Fibroblast of mammary gland (primary cell): ENCODE data around the gene C11orf24.

ENCODE experiments used
- DNase-seq: peaks from one replicate; pipeline ENCODE4 v3.0.0-alpha.2; 2010; ENCODE audit warnings: low read depth
- H3K4me3 ChIP-seq: 2 replicates; pipeline ENCODE4 v1.5.1; 2011; ENCODE audit warnings: low read depth, mild to moderate bottlenecking, low read length, moderate library complexity; ENCODE audit not compliant: control insufficient read depth
- CTCF ChIP-seq: conservative IDR thresholded peaks from 2 replicates; pipeline ENCODE4 v1.5.1; 2011; ENCODE audit warnings: low read depth, low read length, inconsistent platforms; ENCODE audit not compliant: control insufficient read depth, insufficient read depth

Gene C11orf24

GRCh38 chr11:68271781-68272608 is at the start of gene C11orf24:
Gene C11orf24 (minus strand): TSS chr11:68271973. CDS start chr11:68263767, 8,206 bp downstream.
- H3K4me3 ChIP-seq: peak within 1 kb of the TSS; percentile 92
- peak; percentile 82 for DNase-seq
- TF ChIP-seq CTCF: no peak

- H3K4me3 ChIP-seq: no peak overlapping the region
- DNase-seq: no peak
- TF ChIP-seq CTCF: no peak
These were observed 45.5 kb upstream of the C11orf24 start for GRCh38 chr11:68317147-68317785.

DNA sequence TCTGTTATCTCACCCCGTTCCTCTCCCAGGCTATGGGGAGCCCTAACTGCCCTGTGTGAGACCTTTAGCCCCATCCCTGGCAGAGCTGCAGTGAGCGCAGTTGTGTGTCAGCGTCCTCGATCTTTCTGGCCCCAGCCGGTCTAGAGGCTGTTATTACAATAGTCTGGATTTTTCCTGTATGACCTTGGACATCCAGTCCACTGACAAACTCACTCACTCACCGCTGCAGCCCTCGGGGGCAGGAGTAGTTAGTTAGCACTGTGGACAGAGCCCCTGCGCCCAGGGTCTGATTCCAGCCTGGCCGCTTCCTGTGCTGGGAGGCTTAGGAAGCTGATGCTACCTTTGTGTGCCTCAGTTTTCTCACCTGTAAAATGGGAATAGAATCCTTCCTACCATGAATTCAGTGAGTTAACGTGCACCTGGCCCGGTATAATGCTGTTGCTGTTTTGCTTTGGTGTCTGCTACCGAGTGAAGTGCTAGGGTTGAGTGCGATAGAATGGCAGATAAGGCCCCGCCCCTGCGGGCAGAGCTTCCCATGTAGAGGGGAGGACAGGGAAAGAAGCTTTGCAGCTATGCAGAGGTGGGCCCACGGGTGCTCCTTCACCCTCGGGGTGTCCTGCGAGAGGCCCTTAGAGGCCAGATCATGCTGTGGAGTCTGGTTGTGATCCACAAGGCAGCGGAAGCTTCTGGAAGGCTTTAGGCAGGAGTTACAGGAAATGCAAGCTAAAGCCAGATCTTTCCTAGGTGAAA is 43.6 kb upstream of the C11orf24 start:
- H3K4me3 ChIP-seq: no peak overlapping the region
- no peak for TF ChIP-seq CTCF
- DNase-seq: no peak

GRCh38 chr11:68314203-68315170 is 42.7 kb upstream of the C11orf24 start:
- no peak for DNase-seq
- TF ChIP-seq CTCF: no peak
- peak overlapping the region; percentile 61 for H3K4me3 ChIP-seq

GRCh38 chr11:68313574-68314202 is 41.9 kb upstream of the C11orf24 start:
- DNase-seq: peak; percentile 58
- H3K4me3 ChIP-seq: peak overlapping the region; percentile 61
- no peak for TF ChIP-seq CTCF
